Activated naive CD4-positive, alpha-beta T cell treated with anti-CD3 and anti-CD28 coated beads for 36 hours (primary cell): ENCODE data around the gene CLASP1. TPM values are rescaled to one million over a fixed set of nuclear protein-coding genes. Genes with fewer than 3 reads are reported as not detected.

Source experiments
- CTCF ChIA-PET: fragments of 350-600 bp; sonication (Branson Sonifier 250); formaldehyde crosslinking; loops from one replicate; lab custom pipeline; 2021; ENCODE audit warnings: antibody characterized with exemption; lab: Charles Lee
- DNase-seq: peaks from one replicate; pipeline ENCODE4 v3.0.0-alpha.2; 2020
- H3K27ac Mint-ChIP-seq: one replicate; pipeline ENCODE4 v1.8.0; 2021; ENCODE audit warnings: mild to moderate bottlenecking, mixed read lengths
- H3K27me3 Mint-ChIP-seq: one replicate; pipeline ENCODE4 v1.8.0; 2021; ENCODE audit warnings: low read depth, mixed read lengths
- H3K36me3 Mint-ChIP-seq: one replicate; pipeline ENCODE4 v1.8.0; 2021; ENCODE audit warnings: low read depth, mixed read lengths
- H3K4me1 Mint-ChIP-seq: one replicate; pipeline ENCODE4 v1.8.0; 2021; ENCODE audit warnings: low read depth, mixed read lengths
- H3K4me3 Mint-ChIP-seq: one replicate; pipeline ENCODE4 v1.8.0; 2021; ENCODE audit warnings: mild to moderate bottlenecking, moderate library complexity, mixed read lengths
- H3K9me3 Mint-ChIP-seq: one replicate; pipeline ENCODE4 v1.8.0; 2021; ENCODE audit warnings: mixed read lengths
- intact Hi-C: fragments of 100-400 bp; cut with micrococcal nuclease; formaldehyde crosslinking; loops from one replicate; pipeline ENCODE4 v1.15.1; 2023
- total RNA-seq, 2 experiments: library from RNA; stranded (reverse); gene quantifications; one replicate each; pipeline ENCODE4 v1.2.3, GENCODE V29; 2021

Gene CLASP1
- total RNA-seq, 2 experiments from 2014 or later: 47.3 to 51.5 TPM

DNA sequence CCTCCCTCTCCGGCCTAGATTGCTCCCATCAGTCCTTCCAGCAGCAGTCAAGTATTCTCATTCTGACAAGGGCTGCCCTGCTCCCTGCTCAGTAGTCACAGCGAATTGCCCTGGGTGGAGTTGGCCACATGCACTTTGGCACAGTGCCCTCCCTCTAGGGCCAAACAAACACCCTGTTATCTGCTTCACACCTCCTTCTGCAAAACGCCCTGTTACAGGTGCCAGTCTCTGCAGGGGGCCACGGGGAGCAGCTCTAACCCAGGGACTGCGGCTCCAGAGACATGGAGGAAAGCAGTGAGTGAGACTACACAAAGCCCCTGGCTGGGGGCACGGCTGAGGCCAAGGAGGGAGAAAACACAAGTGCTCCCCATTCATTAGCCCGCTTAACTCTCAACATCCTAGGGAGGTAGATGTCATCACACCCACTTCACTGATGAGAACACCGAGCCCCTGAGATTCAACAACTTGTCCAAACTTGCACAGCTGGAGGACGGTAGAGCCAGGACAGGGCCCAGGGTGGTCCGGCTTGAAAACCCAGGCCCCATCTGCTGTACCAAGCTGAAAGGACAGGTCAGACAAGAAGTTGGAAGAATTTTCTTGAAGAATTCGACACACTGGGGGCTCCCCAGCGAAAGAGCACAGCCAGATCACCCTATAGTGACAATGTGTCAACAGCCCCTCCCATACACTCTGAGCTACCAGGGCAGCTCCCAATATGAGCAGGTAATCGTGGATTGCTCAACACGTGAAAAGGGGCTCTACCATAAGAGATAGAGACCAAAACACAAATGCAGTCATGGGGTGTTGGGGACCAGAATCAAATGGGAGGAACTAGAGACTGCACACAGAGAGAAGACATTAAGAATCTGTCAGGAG lies 355.6 kb downstream of the CLASP1 start:
- no peaks in the 10 kb centered on the region for H3K9me3 Mint-ChIP-seq
- no peaks in the 10 kb centered on the region for H3K27me3 Mint-ChIP-seq
- CTCF ChIA-PET: no interaction called here
- DNase-seq: no peak
- intact Hi-C loops: no loop called here
- H3K36me3 Mint-ChIP-seq: no peaks in the 10 kb centered on the region
- no peaks in the 10 kb centered on the region for H3K4me1 Mint-ChIP-seq
- H3K27ac Mint-ChIP-seq: no peak overlapping the region
- H3K4me3 Mint-ChIP-seq: no peak overlapping the region

DNA sequence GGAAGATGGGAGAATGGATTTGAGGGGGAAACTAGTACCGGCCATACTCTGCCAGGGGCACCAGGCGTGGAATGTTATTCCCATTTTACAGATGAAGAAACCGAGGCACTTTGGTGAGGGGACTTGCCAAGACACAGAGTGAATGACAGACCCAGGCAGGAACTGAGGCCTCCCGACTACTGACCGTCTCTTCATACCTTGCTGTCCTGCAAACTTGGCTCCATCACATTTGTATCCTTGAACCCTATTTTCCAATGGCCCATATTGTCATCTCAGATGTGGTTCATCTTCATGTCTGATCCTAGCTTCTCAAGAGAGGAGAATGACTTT lies 358.0 kb downstream of the CLASP1 start:
- intact Hi-C loops: no loop called here

DNA sequence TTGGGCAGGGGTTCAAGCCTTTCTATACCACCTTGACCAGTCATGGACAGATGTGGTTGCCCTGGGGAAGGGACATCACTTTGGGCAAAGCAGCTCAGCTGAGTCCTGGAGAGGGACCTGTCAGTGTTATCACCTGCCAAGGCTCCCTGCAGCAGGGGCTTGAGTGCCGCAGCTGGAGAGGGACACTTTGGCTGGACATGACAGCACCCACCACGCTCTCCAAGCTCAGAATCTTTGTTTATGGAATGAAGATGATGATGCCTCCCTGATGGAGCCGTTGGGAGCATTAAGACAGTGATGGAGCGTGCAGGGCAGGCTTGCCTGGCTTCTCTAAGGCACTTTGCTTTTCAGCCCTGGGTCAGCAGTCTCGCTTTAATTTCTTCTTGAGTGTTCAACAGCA lies 360.0 kb downstream of the CLASP1 start:
- intact Hi-C loops: no loop called here
- H3K27ac Mint-ChIP-seq: no peak overlapping the region
- H3K4me3 Mint-ChIP-seq: no peak overlapping the region
- H3K36me3 Mint-ChIP-seq: no peaks in the 10 kb centered on the region
- H3K4me1 Mint-ChIP-seq: peaks cover 1% of the 10 kb centered on the region
- CTCF ChIA-PET: no interaction called here
- H3K9me3 Mint-ChIP-seq: no peaks in the 10 kb centered on the region
- peaks cover 18% of the 10 kb centered on the region for H3K27me3 Mint-ChIP-seq
- no peak for DNase-seq

More for the DNA sequence above, 358.0 kb downstream of the CLASP1 start:
- DNase-seq: no peak
- H3K4me3 Mint-ChIP-seq: no peak overlapping the region
- H3K36me3 Mint-ChIP-seq: no peaks in the 10 kb centered on the region
- no peak overlapping the region for H3K27ac Mint-ChIP-seq
- no peaks in the 10 kb centered on the region for H3K9me3 Mint-ChIP-seq
- H3K27me3 Mint-ChIP-seq: peaks cover 9% of the 10 kb centered on the region
- CTCF ChIA-PET: interaction anchor here (0.6 to 0.7 kb wide), 2 partner anchors 16 to 165 kb away, joined by 3 read pairs; no protein-coding TSS in a partner anchor
- H3K4me1 Mint-ChIP-seq: no peaks in the 10 kb centered on the region

DNA sequence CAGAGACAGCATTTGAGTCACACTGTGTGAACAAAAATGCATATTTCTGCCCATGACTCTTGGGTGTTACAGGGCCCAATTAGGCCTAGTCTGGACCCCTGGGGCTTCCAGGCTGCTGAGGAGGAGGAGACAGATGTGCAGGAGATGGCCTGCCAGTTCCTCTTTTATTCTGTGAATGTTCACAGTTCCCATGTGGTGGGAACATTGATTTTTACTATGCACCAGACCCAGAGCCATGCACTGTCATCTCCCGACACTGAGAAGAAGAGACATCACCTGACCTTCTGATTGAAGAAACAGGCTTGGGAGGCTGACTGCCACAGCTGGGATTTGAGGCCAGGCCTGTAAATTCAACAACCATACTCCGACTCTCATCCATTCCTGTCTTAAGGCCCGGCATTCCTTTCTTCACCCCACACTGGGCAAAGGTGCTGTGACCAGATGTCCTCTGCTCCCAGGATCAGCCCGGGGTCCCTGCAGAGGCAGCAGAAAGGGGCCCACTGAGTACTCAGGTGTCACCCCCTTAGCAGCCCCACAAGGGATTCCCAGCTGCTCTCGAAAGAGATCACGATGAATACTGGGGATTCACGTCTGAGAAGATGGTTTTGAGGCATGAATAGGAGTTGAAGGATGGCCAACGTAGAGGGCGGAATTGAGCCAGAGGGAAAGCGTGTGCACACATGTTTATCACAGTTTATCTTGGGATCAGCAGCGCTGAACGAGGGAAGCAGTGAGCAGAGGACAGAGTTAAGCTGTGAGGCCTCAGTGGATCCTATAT lies 360.6 kb downstream of the CLASP1 start:
- Mint-ChIP-seq H3K4me1 (peaks cover 4% of the 10 kb centered on the region), H3K27ac (no peak overlapping the region), H3K36me3 (no peaks in the 10 kb centered on the region), H3K9me3 (no peaks in the 10 kb centered on the region), H3K4me3 (no peak overlapping the region), H3K27me3 (peaks cover 24% of the 10 kb centered on the region)
- CTCF ChIA-PET: no interaction called here
- no peak for DNase-seq
- intact Hi-C loops: no loop called here

DNA sequence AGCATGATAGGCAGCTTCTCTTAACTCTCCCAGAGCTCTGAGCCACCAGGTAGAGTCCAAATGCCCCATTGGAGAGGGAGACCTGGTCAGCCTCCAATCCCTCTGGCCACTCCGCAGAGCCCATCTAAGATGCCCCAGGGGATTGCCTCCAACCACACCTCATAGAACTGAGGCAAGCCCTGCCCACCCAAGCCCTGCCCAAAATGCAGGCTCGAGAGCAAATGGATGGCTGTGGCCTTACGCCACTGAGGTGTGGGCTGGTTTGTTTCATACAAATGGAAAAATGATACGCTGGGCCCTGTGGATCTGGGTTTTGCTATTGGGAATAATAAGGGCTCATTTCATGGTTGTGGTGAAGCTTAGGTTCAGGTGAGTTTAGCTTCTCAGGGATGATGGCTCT lies 361.3 kb downstream of the CLASP1 start:
- intact Hi-C loops: no loop called here
- CTCF ChIA-PET: interaction anchor here (0.7 kb wide), 1 partner anchor 590 kb away, joined by 3 read pairs; no protein-coding TSS in a partner anchor
- DNase-seq: no peak
- Mint-ChIP-seq H3K27ac (no peak overlapping the region), H3K4me1 (peaks cover 4% of the 10 kb centered on the region), H3K27me3 (peaks cover 29% of the 10 kb centered on the region), H3K9me3 (no peaks in the 10 kb centered on the region), H3K36me3 (no peaks in the 10 kb centered on the region), H3K4me3 (no peak overlapping the region)

Other genes starting within 250 kb of the CLASP1 start
- gene RNU4ATAC, start 118.6 kb downstream of the CLASP1 start, total RNA-seq: not detected
- gene NIFK, start 87.4 kb upstream of the CLASP1 start, total RNA-seq: 100 to 1,000 TPM; 112 to 117 TPM
- gene TSN, start 106.2 kb upstream of the CLASP1 start, total RNA-seq: 10 to 100 TPM; 49.8 to 52.6 TPM